HepG2 (cell line): Measurements from ENCODE around the gene RIPK1. TPM values are rescaled to one million over a fixed set of nuclear protein-coding genes. Genes with fewer than 3 reads are reported as not detected.

Experiments used
- ATAC-seq: fragments of 200-7000 bp; cut with Tn5 transposase; 3 replicates; pipeline ENCODE4 v1.9.1; 2020; ENCODE audit warnings: mild to moderate bottlenecking, moderate library complexity
- BruUV-seq: library from RNA; stranded (reverse); fragments of 400-500 nt; replicated peaks from 2 replicates; lab custom pipeline; 2021; lab: Mats Ljungman, UMichigan
- CTCF ChIA-PET: fragments of 300-600 bp; formaldehyde crosslinking; extraction: SDS; loops from one replicate; lab custom pipeline; 2021; ENCODE audit warnings: low total read pairs, inconsistent platforms, low intra/inter-chr PET ratio; lab: Yijun Ruan, JAX
- POLR2A ChIA-PET: fragments of 350-600 bp; sonication (Branson Sonifier 250); formaldehyde crosslinking; loops from one replicate; lab custom pipeline; 2020; ENCODE audit warnings: antibody characterized with exemption, inconsistent platforms; lab: Yijun Ruan, JAX
- DNase-seq: peaks from one replicate; pipeline ENCODE4 v3.0.0-alpha.2; 2015; ENCODE audit warnings: low spot score
- FAIRE-seq: peaks from 3 replicates; lab custom pipeline; 2011; peaks lifted over from hg19 to GRCh38; lab: Jason Lieb, UNC
- H2AFZ ChIP-seq: one replicate; pipeline ENCODE4 v1.6.1; 2011; ENCODE audit warnings: low read length, inconsistent platforms
- H3K27ac ChIP-seq: fragments of 300-600 bp; 3 replicates; pipeline ENCODE4 v1.8.0; 2011; ENCODE audit warnings: mixed run types, mild to moderate bottlenecking, mixed read lengths, low read length, inconsistent platforms; ENCODE audit not compliant: insufficient read depth; ENCODE audit errors: extremely low read length
- H3K27me3 ChIP-seq, 2 experiments: fragments of 200-600 bp in 1 of 2; 2 replicates in 1 of 2; 3 replicates in 1 of 2; pipeline versions ENCODE4 v1.6.0 to v1.8.0; 2011; ENCODE audit warnings: low read length in 2 of 2, mild to moderate bottlenecking in 2 of 2, moderate library complexity in 2 of 2, inconsistent platforms in 1 of 2; ENCODE audit not compliant: insufficient read depth in 2 of 2, control insufficient read depth in 1 of 2
- H3K36me3 ChIP-seq, 2 experiments: fragments of 200-600 bp in 1 of 2; replicated peaks in 1 of 2; 2 replicates in 1 of 2; 3 replicates in 1 of 2; pipeline versions ENCODE4 v1.5.1 to v1.8.0; 2011; ENCODE audit warnings: low read length in 2 of 2, inconsistent platforms in 1 of 2; ENCODE audit not compliant: insufficient read depth in 2 of 2, control insufficient read depth in 1 of 2
- H3K4me1 ChIP-seq: 2 replicates; pipeline ENCODE4 v1.5.1; 2012; ENCODE audit warnings: low read length, inconsistent platforms; ENCODE audit not compliant: insufficient read depth
- H3K4me2 ChIP-seq: 2 replicates; pipeline ENCODE4 v1.6.0; 2011; ENCODE audit warnings: low read depth, low read length, inconsistent platforms
- H3K4me3 ChIP-seq, 3 experiments: fragments of 200-600 bp in 1 of 3; sonication (generic), shearing (Covaris generic) in 1 of 3; replicated peaks in 1 of 3; 2 replicates each; pipeline ENCODE4 v1.5.1; 2011 to 2016; ENCODE audit warnings: low read length in 3 of 3, inconsistent platforms in 2 of 3, low read depth in 2 of 3, mild to moderate bottlenecking in 2 of 3, control low read depth in 1 of 3, mixed read lengths in 1 of 3; ENCODE audit not compliant: insufficient read depth in 1 of 3
- H3K79me2 ChIP-seq: one replicate; pipeline ENCODE4 v1.6.1; 2011; ENCODE audit warnings: low read length, inconsistent platforms; ENCODE audit not compliant: insufficient read depth
- H3K9ac ChIP-seq: 2 replicates; pipeline ENCODE4 v1.6.0; 2011; ENCODE audit warnings: mild to moderate bottlenecking, low read depth, low read length, inconsistent platforms; ENCODE audit not compliant: insufficient read depth
- H3K9me3 ChIP-seq: 2 replicates; pipeline ENCODE4 v1.5.1; 2012; ENCODE audit warnings: mild to moderate bottlenecking, low read length
- H4K20me1 ChIP-seq: 2 replicates; pipeline ENCODE4 v1.6.0; 2011; ENCODE audit warnings: inconsistent platforms, mild to moderate bottlenecking, low read length, moderate library complexity; ENCODE audit not compliant: insufficient read depth
- ARNT2 ChIP-seq: sonication (generic); formaldehyde crosslinking; IDR thresholded peaks from 2 replicates; pipeline ENCODE4 v1.8.0; 2022; ENCODE audit warnings: mild to moderate bottlenecking, low read depth, missing genetic modification reagents, moderate library complexity
- ATF7-NPFF ChIP-seq: sonication (generic); formaldehyde crosslinking; IDR thresholded peaks from 2 replicates; pipeline ENCODE4 v1.8.1; 2023; ENCODE audit warnings: mild to moderate bottlenecking, low read depth, missing genetic modification reagents, moderate library complexity
- HOXA7 ChIP-seq: sonication (generic); formaldehyde crosslinking; IDR thresholded peaks from 2 replicates; pipeline ENCODE4 v1.8.1; 2022; ENCODE audit warnings: mild to moderate bottlenecking, missing genetic modification reagents, moderate library complexity
- MTA1 ChIP-seq: sonication (generic); formaldehyde crosslinking; IDR thresholded peaks from 2 replicates; pipeline ENCODE4 v1.4.0; 2020; ENCODE audit warnings: missing genetic modification reagents, mild to moderate bottlenecking, borderline replicate concordance
- NBN ChIP-seq: fragments of 450-650 bp; conservative IDR thresholded peaks from 2 replicates; pipeline ENCODE4 v1.6.1; 2017
- RXRB ChIP-seq: IDR thresholded peaks from 2 replicates; pipeline ENCODE4 v1.6.1; 2016; ENCODE audit warnings: borderline replicate concordance, missing genetic modification reagents, missing compliant biosample characterization
- SALL1 ChIP-seq: sonication (generic); formaldehyde crosslinking; IDR thresholded peaks from 2 replicates; pipeline ENCODE4 v1.8.0; 2022; ENCODE audit warnings: mild to moderate bottlenecking, missing genetic modification reagents
- SMC3 ChIP-seq: IDR thresholded peaks from 2 replicates; pipeline ENCODE4 v1.6.1; 2011; ENCODE audit warnings: low read length, improper control_type of control experiment
- SP5 ChIP-seq: IDR thresholded peaks from 2 replicates; pipeline ENCODE4 v1.6.1; 2016; ENCODE audit warnings: low read depth, borderline replicate concordance
- ZNF121 ChIP-seq: sonication (generic); formaldehyde crosslinking; IDR thresholded peaks from 2 replicates; pipeline ENCODE4 v1.5.0; 2020; ENCODE audit warnings: mild to moderate bottlenecking, missing genetic modification reagents
- ZNF205 ChIP-seq: IDR thresholded peaks from 2 replicates; pipeline ENCODE4 v1.6.1; 2018; ENCODE audit warnings: missing biosample characterization, missing genetic modification reagents
- ZNF431 ChIP-seq: sonication (generic); formaldehyde crosslinking; IDR thresholded peaks from 2 replicates; pipeline ENCODE4 v1.9.0; 2022; ENCODE audit warnings: missing genetic modification reagents, low read depth, mild to moderate bottlenecking, borderline replicate concordance
- ZNF546 ChIP-seq: sonication (generic); formaldehyde crosslinking; conservative IDR thresholded peaks from 2 replicates; pipeline ENCODE4 v1.8.1; 2023; ENCODE audit warnings: mild to moderate bottlenecking, missing genetic modification reagents
- ZNF782 ChIP-seq: sonication (generic); formaldehyde crosslinking; IDR thresholded peaks from 2 replicates; pipeline ENCODE4 v1.4.0; 2020; ENCODE audit warnings: missing genetic modification reagents, mild to moderate bottlenecking, borderline replicate concordance
- ZNF879 ChIP-seq: sonication (generic); formaldehyde crosslinking; IDR thresholded peaks from 2 replicates; pipeline ENCODE4 v1.8.1; 2023; ENCODE audit warnings: missing genetic modification reagents
- WGBS: methylation state at CpG from one replicate; pipeline ENCODE4 v1.1.6; 2017; ENCODE audit warnings: low lambda C conversion rate; 5-methylcytosine and 5-hydroxymethylcytosine counted together
- in situ Hi-C: cut with HindIII; loops from 2 replicates; pipeline ENCODE4 v1.10.0; 2017; ENCODE audit warnings: low pct_unique_long_range_greater_than_20kb; ENCODE audit not compliant: extremely low pct_ligation_motif_present
- intact Hi-C: fragments of 100-400 bp; cut with micrococcal nuclease; formaldehyde crosslinking; loops from one replicate; pipeline ENCODE4 v1.10.0; 2022; ENCODE audit not compliant: unreplicated experiment
- polyA plus RNA-seq, 8 experiments: library from polyadenylated mRNA; depleted of rRNA in 3 of 8; stranded (reverse) in 7 of 8; unstranded in 1 of 8; fragments of >200 nt; fragmentation: Illumina TruSeq in 4 of 8; extraction: Trizol in 4 of 8; gene quantifications; 2 replicates each; pipeline versions ENCODE4 v1.2.1 to v1.2.3, GENCODE V29; 2011 to 2016; ENCODE audit warnings: low read depth in 4 of 8, missing spikeins in 1 of 8, mixed read lengths in 1 of 8; ENCODE audit not compliant: insufficient read depth in 1 of 8
- total RNA-seq, 5 experiments: library from RNA; depleted of rRNA; stranded (reverse); fragments of >200 nt; fragmentation: Illumina TruSeq; extraction: Trizol; gene quantifications; 2 replicates each; pipeline ENCODE4 v1.2.3, GENCODE V29; 2016; ENCODE audit warnings: low read depth in 1 of 5
- TF ChIP-seq, protein P1 (sequence below): sonication (generic); formaldehyde crosslinking; IDR thresholded peaks from 2 replicates; pipeline ENCODE4 v1.5.1; 2020; ENCODE audit warnings: mild to moderate bottlenecking, missing genetic modification reagents, moderate library complexity
- TF ChIP-seq, protein P2 (sequence below): sonication (generic); formaldehyde crosslinking; IDR thresholded peaks from 2 replicates; pipeline ENCODE4 v1.5.0; 2020; ENCODE audit warnings: mild to moderate bottlenecking, missing genetic modification reagents, moderate library complexity

Gene RIPK1
- total and polyA plus RNA-seq, 2 of the 13 experiments (the other 11 are each of a cell fraction or from before 2014, with no cell fraction given): 9.0 to 10.3 TPM

DNA sequence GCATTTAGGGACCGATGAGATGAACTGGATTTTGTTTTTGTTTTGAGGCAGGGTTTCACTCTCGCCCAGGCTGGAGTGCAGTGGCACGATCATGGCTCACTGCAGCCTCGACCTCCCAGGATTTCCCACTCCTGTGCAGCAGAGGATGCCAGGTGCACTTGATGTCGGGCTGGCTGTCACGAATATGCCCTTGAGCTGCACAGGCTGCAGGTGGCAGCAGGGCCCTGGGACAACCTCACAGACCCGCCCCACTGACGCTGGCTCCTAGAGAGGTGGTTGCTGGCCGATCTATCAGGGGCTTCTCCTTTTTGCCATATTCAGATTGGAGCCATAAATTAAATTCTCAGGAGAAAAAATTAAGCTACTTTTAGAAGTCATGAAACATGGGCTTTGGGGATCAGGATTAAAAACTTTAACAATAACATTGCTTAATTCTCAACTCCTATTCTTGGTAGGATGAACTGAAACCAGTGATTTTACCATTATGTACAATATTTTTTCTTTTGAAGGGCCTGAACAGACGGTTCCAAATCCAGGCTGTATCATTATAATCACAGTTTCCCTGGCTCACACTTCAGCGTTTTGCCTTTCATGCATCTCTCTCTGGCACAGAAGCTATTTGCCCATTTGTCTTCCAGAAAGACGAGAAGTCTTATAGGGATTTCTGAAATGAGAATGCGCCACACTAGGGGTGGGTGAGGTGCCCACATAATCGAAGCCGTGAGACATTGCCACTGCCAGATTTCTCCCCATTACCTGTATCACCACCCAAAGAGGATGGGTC is 36.2 kb upstream of the RIPK1 start:
- 14% methylated on average over 15 of the region's 15 CpGs for WGBS
- intact Hi-C loops: loop anchor here (1.0 kb wide), 1 partner anchor 21 kb away; no protein-coding TSS in a partner anchor
- peaks cover 15% of the 10 kb centered on the region for H3K4me1 ChIP-seq
- ATAC-seq (peak; percentile 95), DNase-seq (peak; percentile 43), FAIRE-seq (peak; percentile 18)
- CTCF ChIA-PET: no interaction called here
- H3K27ac ChIP-seq: no peak overlapping the region
- no peak overlapping the region for H2AFZ ChIP-seq
- H3K9ac ChIP-seq: no peak overlapping the region
- no peaks in the 10 kb centered on the region for H3K79me2 ChIP-seq
- H3K27me3 ChIP-seq: peaks cover 0 to 13% of the 10 kb centered on the region in 2 experiments; a peak in 2 of 5 replicates
- no TSS peak for BruUV-seq
- H3K36me3 ChIP-seq: no peaks in the 10 kb centered on the region
- no peak overlapping the region for H3K4me2 ChIP-seq
- no peak overlapping the region for H3K4me3 ChIP-seq
- in situ Hi-C loops: no loop called here
- no peaks in the 10 kb centered on the region for H4K20me1 ChIP-seq
- H3K9me3 ChIP-seq: no peaks in the 10 kb centered on the region
- POLR2A ChIA-PET: no interaction called here
- TF ChIP-seq HOXA7 (CRISPR knock-in tag) (no peak), MTA1 (CRISPR knock-in tag) (no peak), ZNF121 (CRISPR knock-in tag) (no peak), ZNF205 (CRISPR knock-in tag) (no peak), RXRB (CRISPR knock-in tag) (no peak), NBN (no peak), ARNT2 (CRISPR knock-in tag) (0 out of 2 replicates have a peak, but pooled peaks have one; percentile 37), SP5 (0 out of 2 replicates have a peak, but pooled peaks have one; percentile 16), SALL1 (CRISPR knock-in tag) (0 out of 2 replicates have a peak, but pooled peaks have one; percentile 10), ZNF782 (peak; percentile 15; the same call in 1 of the 2 replicates), ZNF431 (CRISPR knock-in tag) (no peak), ZNF879 (CRISPR knock-in tag) (no peak), ATF7-NPFF (no peak), ZNF546 (CRISPR knock-in tag) (no peak), SMC3 (peak; percentile 40; the same call in 1 of the 2 replicates)
- TF ChIP-seq, protein P1, sequence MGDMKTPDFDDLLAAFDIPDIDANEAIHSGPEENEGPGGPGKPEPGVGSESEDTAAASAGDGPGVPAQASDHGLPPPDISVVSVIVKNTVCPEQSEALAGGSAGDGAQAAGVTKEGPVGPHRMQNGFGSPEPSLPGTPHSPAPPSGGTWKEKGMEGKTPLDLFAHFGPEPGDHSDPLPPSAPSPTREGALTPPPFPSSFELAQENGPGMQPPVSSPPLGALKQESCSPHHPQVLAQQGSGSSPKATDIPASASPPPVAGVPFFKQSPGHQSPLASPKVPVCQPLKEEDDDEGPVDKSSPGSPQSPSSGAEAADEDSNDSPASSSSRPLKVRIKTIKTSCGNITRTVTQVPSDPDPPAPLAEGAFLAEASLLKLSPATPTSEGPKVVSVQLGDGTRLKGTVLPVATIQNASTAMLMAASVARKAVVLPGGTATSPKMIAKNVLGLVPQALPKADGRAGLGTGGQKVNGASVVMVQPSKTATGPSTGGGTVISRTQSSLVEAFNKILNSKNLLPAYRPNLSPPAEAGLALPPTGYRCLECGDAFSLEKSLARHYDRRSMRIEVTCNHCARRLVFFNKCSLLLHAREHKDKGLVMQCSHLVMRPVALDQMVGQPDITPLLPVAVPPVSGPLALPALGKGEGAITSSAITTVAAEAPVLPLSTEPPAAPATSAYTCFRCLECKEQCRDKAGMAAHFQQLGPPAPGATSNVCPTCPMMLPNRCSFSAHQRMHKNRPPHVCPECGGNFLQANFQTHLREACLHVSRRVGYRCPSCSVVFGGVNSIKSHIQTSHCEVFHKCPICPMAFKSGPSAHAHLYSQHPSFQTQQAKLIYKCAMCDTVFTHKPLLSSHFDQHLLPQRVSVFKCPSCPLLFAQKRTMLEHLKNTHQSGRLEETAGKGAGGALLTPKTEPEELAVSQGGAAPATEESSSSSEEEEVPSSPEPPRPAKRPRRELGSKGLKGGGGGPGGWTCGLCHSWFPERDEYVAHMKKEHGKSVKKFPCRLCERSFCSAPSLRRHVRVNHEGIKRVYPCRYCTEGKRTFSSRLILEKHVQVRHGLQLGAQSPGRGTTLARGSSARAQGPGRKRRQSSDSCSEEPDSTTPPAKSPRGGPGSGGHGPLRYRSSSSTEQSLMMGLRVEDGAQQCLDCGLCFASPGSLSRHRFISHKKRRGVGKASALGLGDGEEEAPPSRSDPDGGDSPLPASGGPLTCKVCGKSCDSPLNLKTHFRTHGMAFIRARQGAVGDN (CRISPR knock-in tag): peak; percentile 41; the same call in 1 of the 2 replicates
- TF ChIP-seq, protein P2, sequence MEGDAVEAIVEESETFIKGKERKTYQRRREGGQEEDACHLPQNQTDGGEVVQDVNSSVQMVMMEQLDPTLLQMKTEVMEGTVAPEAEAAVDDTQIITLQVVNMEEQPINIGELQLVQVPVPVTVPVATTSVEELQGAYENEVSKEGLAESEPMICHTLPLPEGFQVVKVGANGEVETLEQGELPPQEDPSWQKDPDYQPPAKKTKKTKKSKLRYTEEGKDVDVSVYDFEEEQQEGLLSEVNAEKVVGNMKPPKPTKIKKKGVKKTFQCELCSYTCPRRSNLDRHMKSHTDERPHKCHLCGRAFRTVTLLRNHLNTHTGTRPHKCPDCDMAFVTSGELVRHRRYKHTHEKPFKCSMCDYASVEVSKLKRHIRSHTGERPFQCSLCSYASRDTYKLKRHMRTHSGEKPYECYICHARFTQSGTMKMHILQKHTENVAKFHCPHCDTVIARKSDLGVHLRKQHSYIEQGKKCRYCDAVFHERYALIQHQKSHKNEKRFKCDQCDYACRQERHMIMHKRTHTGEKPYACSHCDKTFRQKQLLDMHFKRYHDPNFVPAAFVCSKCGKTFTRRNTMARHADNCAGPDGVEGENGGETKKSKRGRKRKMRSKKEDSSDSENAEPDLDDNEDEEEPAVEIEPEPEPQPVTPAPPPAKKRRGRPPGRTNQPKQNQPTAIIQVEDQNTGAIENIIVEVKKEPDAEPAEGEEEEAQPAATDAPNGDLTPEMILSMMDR (CRISPR knock-in tag): peak; percentile 82
